ENCODE results near the gene FYN.

Gene FYN

DNA sequence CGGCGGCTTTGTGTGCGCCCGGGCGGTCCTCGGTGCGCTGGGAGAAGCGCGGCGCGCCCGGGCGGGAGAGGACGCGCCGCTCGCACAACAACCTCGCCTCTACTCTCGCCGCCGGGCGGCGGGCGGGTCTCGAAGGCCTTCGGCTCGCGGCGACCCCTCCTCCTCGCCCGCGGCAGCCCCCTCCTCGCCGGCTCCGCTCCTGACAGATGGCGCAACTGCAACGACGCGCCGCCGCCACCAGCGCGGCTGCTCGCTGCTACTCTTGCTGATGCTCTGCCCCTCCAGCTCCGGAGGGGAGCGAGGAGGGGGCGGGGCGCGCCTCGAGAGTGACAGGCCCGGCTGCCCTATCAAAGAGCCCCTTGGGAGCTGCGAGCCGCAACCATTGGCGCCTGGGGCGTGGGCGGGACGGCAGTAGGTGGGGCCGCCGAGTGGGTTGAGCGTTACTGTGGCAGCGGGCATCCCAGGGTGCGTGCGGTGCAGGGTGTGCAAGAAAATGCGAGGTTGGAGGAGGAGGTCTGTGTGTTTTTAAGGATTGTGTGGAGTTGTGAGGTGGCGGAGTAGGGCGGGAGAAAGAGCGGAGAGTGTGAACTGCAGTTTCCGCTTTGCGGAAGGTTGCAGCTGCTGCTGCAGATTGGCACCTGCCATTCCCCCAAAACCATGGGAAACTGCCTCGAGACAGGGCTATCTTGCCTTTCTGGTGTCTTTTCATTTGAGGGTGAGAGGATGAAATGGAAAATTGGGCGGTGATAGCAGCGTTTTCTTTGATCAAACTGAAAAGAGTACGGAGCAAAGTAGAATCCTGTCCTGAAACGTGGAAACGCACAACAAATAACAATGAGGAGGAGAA lies at the start of gene FYN:
TSS of gene FYN (minus strand) at position 275 of the 847 bp plus-strand sequence. CDS start 153,401 bp downstream, outside the sequence.
- peak within 1 kb of the TSS; percentile 59 for H3K9ac ChIP-seq (ENCODE audit: insufficient read length)
- H3K9me3 ChIP-seq (ENCODE audit: low read depth, low read length), result no peaks in the 10 kb centered on the region
- TF ChIP-seq POLR2AphosphoS5 (IDR thresholded peaks at IDR 0.05; ENCODE audit: borderline replicate concordance, low read depth, low read length) (peak; percentile 96), EZH2 (IDR thresholded peaks at IDR 0.05) (no peak), FOXP2 (optimal IDR thresholded peaks at IDR 0.05; ENCODE audit: control extremely low read depth, extremely low read length, insufficient read depth) (peak; percentile 74)
- H3K4me3 ChIP-seq, result peak within 1 kb of the TSS; percentile 82
- peak; percentile 87 for DNase-seq (ENCODE audit: low read depth, low spot score)
- H3K27ac ChIP-seq, result peak within 1 kb of the TSS; percentile 40; the same call in 1 of the 2 replicates
- peaks cover 3% of the 10 kb centered on the region; the same call in 1 of the 2 replicates for H3K36me3 ChIP-seq (ENCODE audit: insufficient read depth, low read length)

DNA sequence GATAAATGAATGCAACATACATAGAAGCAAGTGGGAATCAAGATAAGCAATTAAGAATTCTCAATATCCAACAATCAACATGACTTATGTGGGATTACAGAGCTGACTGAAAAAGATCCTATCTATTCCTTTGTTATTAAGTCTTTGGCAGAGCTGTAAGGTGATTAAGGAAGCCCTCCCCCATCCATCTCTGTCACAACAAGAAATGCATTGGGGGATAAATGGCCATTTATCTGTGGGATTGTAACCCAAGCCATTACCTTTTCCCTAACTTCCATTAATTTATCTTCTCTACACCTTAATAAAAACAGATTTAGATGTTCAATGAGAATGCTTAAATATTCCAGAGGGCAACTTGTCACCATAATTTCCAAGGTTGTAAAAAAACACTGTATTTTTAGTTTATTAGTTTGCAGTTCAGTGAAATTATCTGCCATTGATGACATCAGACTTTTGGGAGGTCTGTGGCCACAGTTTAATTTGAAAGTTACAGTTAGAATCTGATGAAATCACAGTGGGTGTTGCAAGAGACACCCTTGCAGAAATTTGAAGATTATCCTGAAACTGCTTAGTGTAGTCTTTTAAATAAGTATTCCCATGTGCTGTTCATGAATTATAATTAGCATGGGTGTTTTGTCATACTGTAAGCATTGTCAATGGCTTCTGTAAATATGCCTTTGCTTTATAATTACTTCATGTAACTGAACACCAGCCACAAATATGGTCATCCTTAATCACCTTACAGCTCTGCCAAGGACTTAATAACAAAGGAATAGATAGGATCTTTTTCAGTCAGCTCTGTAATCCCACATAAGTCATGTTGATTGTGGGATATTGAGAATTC lies 49.4 kb upstream of the FYN start:
- TF ChIP-seq EZH2 (IDR thresholded peaks at IDR 0.05), result no peak
- TF ChIP-seq POLR2AphosphoS5 (IDR thresholded peaks at IDR 0.05; ENCODE audit: borderline replicate concordance, low read depth, low read length), result peak; percentile 45; the same call in 1 of the 2 replicates
- DNase-seq (ENCODE audit: low read depth, low spot score), result peak; percentile 95
- Histone ChIP-seq H3K27ac (peak overlapping the region; percentile 99), H3K4me3 (peak overlapping the region; percentile 34), H3K9me3 (ENCODE audit: low read depth, low read length) (no peaks in the 10 kb centered on the region), H3K9ac (ENCODE audit: insufficient read length) (peak overlapping the region; percentile 80), H3K36me3 (ENCODE audit: insufficient read depth, low read length) (no peaks in the 10 kb centered on the region)

DNA sequence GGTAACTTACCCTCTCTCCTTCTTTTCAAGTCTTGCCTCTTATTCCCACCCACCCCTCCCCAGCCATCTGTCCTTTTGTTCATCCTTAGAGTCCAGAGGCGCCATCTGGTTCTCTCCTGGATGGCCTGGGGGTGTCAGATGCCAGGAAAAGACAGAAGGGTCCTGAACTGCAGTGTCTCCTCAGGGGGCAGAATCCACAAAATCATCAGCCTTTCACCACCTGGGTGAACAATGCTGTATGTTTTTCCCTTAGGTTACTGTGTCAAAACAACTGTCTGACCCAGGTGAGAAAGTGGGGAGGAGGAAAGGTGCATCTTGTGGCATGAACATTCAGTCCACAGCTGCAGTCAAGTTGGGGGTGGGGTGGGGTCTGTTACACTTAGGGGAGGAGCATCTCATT lies 47.9 kb upstream of the FYN start:
- no peak for DNase-seq (ENCODE audit: low read depth, low spot score)
- H3K9me3 ChIP-seq (ENCODE audit: low read depth, low read length), result no peaks in the 10 kb centered on the region
- H3K9ac ChIP-seq (ENCODE audit: insufficient read length), result no peak overlapping the region
- TF ChIP-seq POLR2AphosphoS5 (IDR thresholded peaks at IDR 0.05; ENCODE audit: borderline replicate concordance, low read depth, low read length), result no peak
- no peak for TF ChIP-seq FOXP2 (optimal IDR thresholded peaks at IDR 0.05; ENCODE audit: control extremely low read depth, extremely low read length, insufficient read depth)
- TF ChIP-seq EZH2 (IDR thresholded peaks at IDR 0.05), result no peak
- H3K36me3 ChIP-seq (ENCODE audit: insufficient read depth, low read length), result no peaks in the 10 kb centered on the region
- H3K27ac ChIP-seq, result peak overlapping the region; percentile 99; the same call in 1 of the 2 replicates
- no peak overlapping the region for H3K4me3 ChIP-seq

DNA sequence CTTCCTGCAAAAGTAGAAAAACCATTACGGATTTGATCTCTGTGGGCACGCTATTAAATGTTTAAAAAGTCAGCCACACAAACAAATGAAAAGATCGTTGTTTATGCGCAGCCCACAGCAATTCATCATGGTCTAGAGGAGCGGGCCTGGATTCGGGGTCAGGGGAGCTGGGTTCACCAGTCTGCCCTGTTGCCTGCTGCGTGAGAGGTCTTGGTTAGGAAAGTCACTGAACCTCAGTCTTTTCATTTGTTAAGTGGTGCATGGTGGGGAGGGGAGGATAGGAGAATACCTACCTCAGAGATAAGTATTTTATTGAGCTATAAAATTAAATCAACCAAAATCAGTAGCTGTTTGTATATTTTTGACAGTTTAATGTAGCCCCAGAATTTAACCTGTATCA lies 47.3 kb upstream of the FYN start:
- DNase-seq (ENCODE audit: low read depth, low spot score), result no peak
- H3K9ac ChIP-seq (ENCODE audit: insufficient read length), result peak overlapping the region; percentile 1
- H3K4me3 ChIP-seq, result no peak overlapping the region
- H3K36me3 ChIP-seq (ENCODE audit: insufficient read depth, low read length), result no peaks in the 10 kb centered on the region
- H3K27ac ChIP-seq, result peak overlapping the region; percentile 33; the same call in 1 of the 2 replicates
- no peaks in the 10 kb centered on the region for H3K9me3 ChIP-seq (ENCODE audit: low read depth, low read length)
- TF ChIP-seq FOXP2 (optimal IDR thresholded peaks at IDR 0.05; ENCODE audit: control extremely low read depth, extremely low read length, insufficient read depth), result no peak
- TF ChIP-seq EZH2 (IDR thresholded peaks at IDR 0.05), result no peak
- TF ChIP-seq POLR2AphosphoS5 (IDR thresholded peaks at IDR 0.05; ENCODE audit: borderline replicate concordance, low read depth, low read length), result no peak

DNA sequence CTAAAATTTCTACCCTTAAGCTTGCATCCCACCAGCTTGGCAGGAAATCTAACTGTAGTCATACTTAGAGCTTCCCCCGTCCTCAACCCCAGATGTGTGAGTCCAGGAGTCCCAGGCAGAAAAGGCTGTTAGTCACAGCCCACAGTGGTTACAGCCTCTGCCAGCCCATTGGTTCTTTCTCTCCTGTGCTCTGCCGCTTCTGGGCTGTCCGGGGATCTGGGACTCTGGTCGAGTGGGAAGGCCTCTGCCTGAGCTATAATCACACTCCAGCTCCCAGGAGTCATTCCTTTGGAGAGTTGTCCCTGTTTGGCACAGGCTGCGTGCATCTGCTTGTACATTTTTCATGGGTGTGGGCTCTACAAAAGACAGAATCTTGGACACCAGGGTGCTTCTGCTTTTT lies 45.6 kb upstream of the FYN start:
- no peak overlapping the region for H3K4me3 ChIP-seq
- no peak for TF ChIP-seq POLR2AphosphoS5 (IDR thresholded peaks at IDR 0.05; ENCODE audit: borderline replicate concordance, low read depth, low read length)
- TF ChIP-seq EZH2 (IDR thresholded peaks at IDR 0.05), result no peak
- TF ChIP-seq FOXP2 (optimal IDR thresholded peaks at IDR 0.05; ENCODE audit: control extremely low read depth, extremely low read length, insufficient read depth), result no peak
- no peak for DNase-seq (ENCODE audit: low read depth, low spot score)
- no peaks in the 10 kb centered on the region for H3K9me3 ChIP-seq (ENCODE audit: low read depth, low read length)
- no peak overlapping the region for H3K9ac ChIP-seq (ENCODE audit: insufficient read length)
- H3K27ac ChIP-seq, result no peak overlapping the region
- H3K36me3 ChIP-seq (ENCODE audit: insufficient read depth, low read length), result no peaks in the 10 kb centered on the region

DNA sequence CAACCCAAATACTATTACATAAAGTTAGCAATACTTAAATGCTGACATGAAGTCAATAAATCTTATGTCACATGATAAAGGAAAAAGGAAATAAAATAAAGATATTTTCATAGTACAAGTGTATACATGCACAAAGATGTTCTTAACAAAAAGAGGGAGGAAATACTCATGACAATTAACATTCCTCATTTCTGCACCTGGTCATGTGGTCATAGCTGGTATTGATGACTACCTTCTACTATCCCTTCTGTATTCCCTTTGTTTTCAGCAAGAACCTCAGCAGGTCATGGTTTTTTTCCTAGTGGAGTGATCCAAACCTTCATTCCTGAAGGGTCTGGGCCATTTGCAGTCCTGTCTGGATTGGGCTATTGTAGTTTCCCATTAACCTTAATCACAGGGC lies 43.5 kb upstream of the FYN start:
- Histone ChIP-seq H3K36me3 (ENCODE audit: insufficient read depth, low read length) (no peaks in the 10 kb centered on the region), H3K9me3 (ENCODE audit: low read depth, low read length) (no peaks in the 10 kb centered on the region), H3K9ac (ENCODE audit: insufficient read length) (no peak overlapping the region), H3K4me3 (no peak overlapping the region), H3K27ac (no peak overlapping the region)
- TF ChIP-seq POLR2AphosphoS5 (IDR thresholded peaks at IDR 0.05; ENCODE audit: borderline replicate concordance, low read depth, low read length), result no peak
- TF ChIP-seq FOXP2 (optimal IDR thresholded peaks at IDR 0.05; ENCODE audit: control extremely low read depth, extremely low read length, insufficient read depth), result no peak
- TF ChIP-seq EZH2 (IDR thresholded peaks at IDR 0.05), result no peak
- DNase-seq (ENCODE audit: low read depth, low spot score), result no peak

DNA sequence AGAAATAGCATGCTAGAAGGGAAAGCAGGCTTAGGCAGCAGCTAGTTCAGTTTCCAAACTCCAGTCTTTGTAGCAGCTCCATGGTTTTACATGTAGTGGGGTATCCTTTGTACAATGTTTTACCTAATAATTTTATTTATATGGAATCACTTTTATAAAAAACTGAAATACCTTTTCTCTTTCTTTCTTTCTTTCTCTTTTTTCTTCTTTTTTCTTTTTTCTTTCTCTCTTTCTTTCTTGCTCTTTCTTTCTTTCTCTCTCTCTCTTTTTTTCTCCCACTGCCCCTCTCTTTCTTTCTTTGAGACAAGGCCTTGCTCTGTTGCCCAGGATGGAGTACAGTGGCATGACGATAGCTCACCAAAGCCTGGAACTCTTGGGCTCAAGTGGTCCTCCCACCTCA lies 41.4 kb upstream of the FYN start:
- Histone ChIP-seq H3K4me3 (no peak overlapping the region), H3K9ac (ENCODE audit: insufficient read length) (no peak overlapping the region), H3K27ac (no peak overlapping the region), H3K36me3 (ENCODE audit: insufficient read depth, low read length) (no peaks in the 10 kb centered on the region), H3K9me3 (ENCODE audit: low read depth, low read length) (no peaks in the 10 kb centered on the region)
- TF ChIP-seq FOXP2 (optimal IDR thresholded peaks at IDR 0.05; ENCODE audit: control extremely low read depth, extremely low read length, insufficient read depth) (no peak), EZH2 (IDR thresholded peaks at IDR 0.05) (no peak), POLR2AphosphoS5 (IDR thresholded peaks at IDR 0.05; ENCODE audit: borderline replicate concordance, low read depth, low read length) (no peak)
- DNase-seq (ENCODE audit: low read depth, low spot score), result no peak

DNA sequence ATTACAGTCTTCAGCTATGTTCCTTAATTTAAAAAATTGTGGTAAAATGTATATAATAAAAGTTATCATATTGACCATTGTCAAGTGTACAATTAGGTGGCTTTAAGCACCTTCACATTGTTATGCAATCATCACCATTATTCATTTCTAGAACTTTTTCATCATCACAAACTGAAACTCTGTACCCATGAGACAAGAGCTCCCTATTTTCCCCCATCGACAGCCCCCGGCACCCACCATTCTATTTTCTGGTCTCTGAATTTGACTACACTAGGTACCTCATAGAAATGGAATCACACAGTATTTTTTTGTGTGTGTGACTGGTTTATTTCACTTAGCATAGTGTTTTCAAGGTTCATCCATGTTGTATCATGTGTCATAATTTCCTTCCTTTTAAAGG lies 39.7 kb upstream of the FYN start:
- Histone ChIP-seq H3K4me3 (no peak overlapping the region), H3K9me3 (ENCODE audit: low read depth, low read length) (no peaks in the 10 kb centered on the region), H3K27ac (no peak overlapping the region), H3K9ac (ENCODE audit: insufficient read length) (no peak overlapping the region), H3K36me3 (ENCODE audit: insufficient read depth, low read length) (no peaks in the 10 kb centered on the region)
- TF ChIP-seq FOXP2 (optimal IDR thresholded peaks at IDR 0.05; ENCODE audit: control extremely low read depth, extremely low read length, insufficient read depth) (no peak), POLR2AphosphoS5 (IDR thresholded peaks at IDR 0.05; ENCODE audit: borderline replicate concordance, low read depth, low read length) (no peak), EZH2 (IDR thresholded peaks at IDR 0.05) (no peak)
- DNase-seq (ENCODE audit: low read depth, low spot score), result no peak
